Colonic mucosa (tissue), 4 donors: Measurements from ENCODE around the gene NFS1. TPM values are rescaled to one million over a fixed set of nuclear protein-coding genes. Genes with fewer than 3 reads are reported as not detected.

Experiments used
- DNase-seq: peaks from one replicate; pipeline ENCODE4 v3.0.0-alpha.2; 2020
- H3K27ac ChIP-seq: fragments of 200-600 bp; one replicate; pipeline ENCODE4 v1.8.0; 2021
- H3K27me3 ChIP-seq: fragments of 200-600 bp; one replicate; pipeline ENCODE4 v1.8.0; 2021
- H3K36me3 ChIP-seq: fragments of 200-600 bp; one replicate; pipeline ENCODE4 v1.8.0; 2021
- H3K4me1 ChIP-seq: fragments of 200-600 bp; one replicate; pipeline ENCODE4 v1.8.0; 2021; ENCODE audit warnings: mild to moderate bottlenecking
- H3K4me3 ChIP-seq: fragments of 200-600 bp; one replicate; pipeline ENCODE4 v1.8.0; 2021
- H3K9ac ChIP-seq, 2 donors: one replicate each; pipeline ENCODE4 v1.7.0; 2013; ENCODE audit warnings: control low read depth in 2 of 2, low read depth in 2 of 2, low read length in 2 of 2
- H3K9me3 ChIP-seq: fragments of 200-600 bp; one replicate; pipeline ENCODE4 v1.8.0; 2021
- intact Hi-C: fragments of 100-400 bp; cut with DNase I; formaldehyde crosslinking; loops from one replicate; pipeline ENCODE4 v1.14.1; 2022
- total RNA-seq, 2 donors: library from RNA; stranded (reverse); fragmentation: NEBNext Ultra II Directional in 1 of 2; extraction: Animal tissue kit (Norgen Biotek cat#: 25700) in 1 of 2; gene quantifications; one replicate each; pipeline ENCODE4 v1.2.1, GENCODE V29; 2021
- TF ChIP-seq, protein P1 (sequence below): fragments of 200-600 bp; IDR thresholded peaks from one replicate; pipeline ENCODE4 v1.8.0; 2022; ENCODE audit warnings: antibody characterized with exemption, mild to moderate bottlenecking
- donor health status: healthy.
- donor health status: DM: no; HTN: no; CAD: no.
- donor health status: DM: no; HTN: no; CAD: no.

Gene NFS1
- total RNA-seq, 2 donors from 2014 or later = 42.0 to 45.1 TPM

DNA sequence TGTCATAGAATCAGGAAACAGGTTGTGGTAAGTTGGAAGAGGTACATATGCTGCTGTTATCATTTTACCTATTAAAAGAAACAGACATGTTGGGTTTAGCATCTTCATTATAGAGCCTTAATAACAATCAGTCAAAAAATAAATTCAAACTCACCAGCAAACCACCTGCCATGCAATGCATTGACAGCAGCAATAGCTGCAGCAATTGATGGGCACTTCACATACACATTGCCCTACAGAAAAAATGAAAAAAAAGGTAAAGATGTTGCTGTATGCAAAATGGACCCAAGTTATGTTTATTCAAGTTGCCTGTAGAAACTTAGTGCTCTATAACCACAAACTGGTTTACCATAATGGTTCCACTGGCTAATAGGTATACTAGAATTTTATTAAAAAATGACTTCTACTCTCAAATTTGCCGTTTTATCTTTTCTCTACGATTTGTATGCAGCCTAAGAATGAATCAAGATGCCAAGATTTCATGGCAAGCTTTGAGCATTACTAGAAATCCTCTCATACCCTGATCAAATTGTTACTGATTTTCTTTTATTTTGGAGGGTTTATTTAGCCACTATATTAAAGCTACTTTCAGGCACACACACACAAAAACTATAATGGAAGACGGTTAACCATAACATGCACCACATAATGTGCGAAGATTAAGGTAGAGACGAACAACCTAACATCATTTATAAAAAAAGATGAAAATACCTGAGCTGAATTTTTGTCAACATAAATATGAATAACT, 5.5 kb upstream of the NFS1 start:
- intact Hi-C loops = loop anchor here (10.0 kb wide), 1 partner anchor 240 kb away; no protein-coding TSS in a partner anchor
- no peaks in the 10 kb centered on the region for H3K4me1 ChIP-seq
- TF ChIP-seq, protein P1, sequence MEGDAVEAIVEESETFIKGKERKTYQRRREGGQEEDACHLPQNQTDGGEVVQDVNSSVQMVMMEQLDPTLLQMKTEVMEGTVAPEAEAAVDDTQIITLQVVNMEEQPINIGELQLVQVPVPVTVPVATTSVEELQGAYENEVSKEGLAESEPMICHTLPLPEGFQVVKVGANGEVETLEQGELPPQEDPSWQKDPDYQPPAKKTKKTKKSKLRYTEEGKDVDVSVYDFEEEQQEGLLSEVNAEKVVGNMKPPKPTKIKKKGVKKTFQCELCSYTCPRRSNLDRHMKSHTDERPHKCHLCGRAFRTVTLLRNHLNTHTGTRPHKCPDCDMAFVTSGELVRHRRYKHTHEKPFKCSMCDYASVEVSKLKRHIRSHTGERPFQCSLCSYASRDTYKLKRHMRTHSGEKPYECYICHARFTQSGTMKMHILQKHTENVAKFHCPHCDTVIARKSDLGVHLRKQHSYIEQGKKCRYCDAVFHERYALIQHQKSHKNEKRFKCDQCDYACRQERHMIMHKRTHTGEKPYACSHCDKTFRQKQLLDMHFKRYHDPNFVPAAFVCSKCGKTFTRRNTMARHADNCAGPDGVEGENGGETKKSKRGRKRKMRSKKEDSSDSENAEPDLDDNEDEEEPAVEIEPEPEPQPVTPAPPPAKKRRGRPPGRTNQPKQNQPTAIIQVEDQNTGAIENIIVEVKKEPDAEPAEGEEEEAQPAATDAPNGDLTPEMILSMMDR = no peak
- no peak for DNase-seq
- no peaks in the 10 kb centered on the region for H3K9me3 ChIP-seq
- H3K4me3 ChIP-seq = no peak overlapping the region
- no peak overlapping the region for H3K27ac ChIP-seq
- no peaks in the 10 kb centered on the region for H3K27me3 ChIP-seq
- peaks cover 40% of the 10 kb centered on the region for H3K36me3 ChIP-seq
- no peak overlapping the region for H3K9ac ChIP-seq

DNA sequence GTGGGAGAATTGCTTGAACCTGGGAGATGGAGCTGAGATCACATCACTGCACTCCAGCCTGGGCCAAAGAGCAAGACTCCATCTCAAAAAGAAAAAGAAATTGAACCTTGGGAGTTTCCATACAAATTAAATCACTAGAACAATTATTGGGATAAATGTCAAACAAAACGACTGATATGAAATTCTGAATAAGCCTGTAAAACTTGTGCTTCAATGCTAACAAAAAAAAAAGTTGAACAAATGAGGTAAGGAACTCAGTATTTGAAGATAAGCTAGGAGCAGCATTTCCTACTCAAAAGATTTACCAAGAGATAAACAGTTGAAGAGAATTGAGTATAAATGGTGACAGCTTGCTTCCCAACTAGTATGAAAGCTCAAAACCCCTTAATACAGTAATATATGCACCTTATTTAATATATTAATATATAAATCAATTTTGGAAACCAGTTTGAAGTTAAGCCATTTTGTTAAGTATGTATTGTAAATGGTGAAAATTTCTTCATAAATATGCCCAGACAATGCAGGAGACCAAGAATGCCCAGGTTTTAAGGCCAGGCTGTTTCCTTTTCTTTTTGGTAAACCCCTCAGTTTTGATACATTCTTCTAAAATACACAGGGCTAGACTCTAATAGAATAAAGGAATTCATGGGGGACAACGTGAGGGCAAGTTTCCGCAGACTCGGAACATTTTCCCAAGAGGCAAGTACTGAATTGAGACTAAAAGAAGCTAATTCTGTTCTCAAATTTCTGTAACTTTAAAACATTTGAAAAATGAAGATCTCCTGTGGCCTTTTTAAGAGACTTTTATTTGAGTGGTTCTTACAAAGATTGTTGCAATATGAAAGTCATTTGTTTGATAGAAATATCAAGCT, 3.9 kb upstream of the NFS1 start:
- H3K4me1 ChIP-seq = no peaks in the 10 kb centered on the region
- H3K4me3 ChIP-seq = no peak overlapping the region
- no peak overlapping the region for H3K9ac ChIP-seq
- H3K27ac ChIP-seq = no peak overlapping the region
- no peaks in the 10 kb centered on the region for H3K9me3 ChIP-seq
- TF ChIP-seq, protein P1 = no peak
- no peaks in the 10 kb centered on the region for H3K27me3 ChIP-seq
- H3K36me3 ChIP-seq = peaks cover 28% of the 10 kb centered on the region
- intact Hi-C loops = loop anchor here (10.0 kb wide), 1 partner anchor 238 kb away; no protein-coding TSS in a partner anchor
- no peak for DNase-seq

DNA sequence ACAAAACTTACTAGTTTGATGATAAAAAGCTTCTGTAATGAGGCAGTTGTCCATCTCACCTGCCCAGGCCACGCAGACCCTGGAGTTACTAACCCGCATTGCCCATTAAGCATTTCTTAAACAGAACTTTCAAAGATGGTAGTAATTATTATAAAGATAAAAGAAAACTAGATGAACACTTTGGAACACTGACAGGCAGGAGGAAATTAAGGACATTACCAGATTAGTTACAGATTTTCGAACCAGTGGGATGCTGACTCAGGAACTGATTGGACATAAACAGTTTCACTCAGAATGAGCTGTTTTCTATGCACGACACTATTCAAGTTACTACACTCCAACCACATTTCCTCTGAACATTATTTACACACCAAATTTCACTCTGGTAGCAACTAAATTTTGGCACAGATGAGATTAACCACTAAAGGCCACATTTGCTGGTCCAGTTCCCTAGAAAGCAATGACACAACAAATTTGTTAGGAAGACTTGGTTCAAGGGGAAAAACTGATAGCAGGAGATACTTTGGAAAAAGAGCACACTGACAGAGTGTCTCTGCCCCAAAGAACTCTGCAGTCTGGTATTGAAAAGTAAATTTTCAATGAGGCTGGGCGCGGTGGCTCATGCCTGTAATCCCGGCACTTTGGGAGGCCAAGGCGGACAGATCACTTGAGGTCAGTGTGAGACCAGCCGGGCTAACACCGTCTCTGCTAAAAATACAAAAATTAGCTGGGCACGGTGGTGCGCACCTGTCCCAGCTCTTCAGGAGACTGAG, 3.1 kb upstream of the NFS1 start:
- peaks cover 28% of the 10 kb centered on the region for H3K36me3 ChIP-seq
- no peaks in the 10 kb centered on the region for H3K27me3 ChIP-seq
- H3K9ac ChIP-seq = no peak overlapping the region
- no peak for DNase-seq
- H3K27ac ChIP-seq = no peak overlapping the region
- H3K4me3 ChIP-seq = no peak overlapping the region
- H3K4me1 ChIP-seq = no peaks in the 10 kb centered on the region
- intact Hi-C loops = loop anchor here (10.0 kb wide), 1 partner anchor 237 kb away; no protein-coding TSS in a partner anchor
- H3K9me3 ChIP-seq = no peaks in the 10 kb centered on the region
- TF ChIP-seq, protein P1 = no peak

DNA sequence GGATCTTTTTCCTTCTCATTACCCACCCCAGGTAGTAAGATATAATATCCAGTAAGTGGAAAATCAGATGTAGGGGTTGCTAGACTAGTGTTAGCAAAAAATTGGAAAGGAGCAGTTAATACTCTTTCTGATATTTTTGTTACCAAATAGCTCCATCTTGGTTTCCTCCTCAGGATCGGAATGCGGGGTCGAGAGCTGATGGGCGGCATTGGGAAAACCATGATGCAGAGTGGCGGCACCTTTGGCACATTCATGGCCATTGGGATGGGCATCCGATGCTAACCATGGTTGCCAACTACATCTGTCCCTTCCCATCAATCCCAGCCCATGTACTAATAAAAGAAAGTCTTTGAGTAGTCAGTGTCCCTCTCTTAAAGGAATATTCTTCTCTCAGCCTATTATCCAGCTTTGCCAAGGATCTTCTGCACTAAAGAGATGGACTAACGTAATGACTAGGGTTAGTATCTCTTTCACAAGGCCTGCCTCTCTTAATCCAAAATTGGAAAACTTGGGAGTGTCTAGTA, 1.5 kb upstream of the NFS1 start:
- Histone ChIP-seq H3K4me1 (no peaks in the 10 kb centered on the region), H3K9ac (peak overlapping the region in 1 of 2 donors; percentile 96), H3K27ac (no peak overlapping the region), H3K9me3 (no peaks in the 10 kb centered on the region), H3K27me3 (no peaks in the 10 kb centered on the region), H3K36me3 (peaks cover 17% of the 10 kb centered on the region), H3K4me3 (no peak overlapping the region)
- no peak for DNase-seq
- TF ChIP-seq, protein P1 = no peak
- intact Hi-C loops = loop anchor here (10.0 kb wide), 1 partner anchor 236 kb away; no protein-coding TSS in a partner anchor
